HCT116 (cell line): ENCODE results near the gene KRTAP1-4. TPM values are rescaled to one million over a fixed set of nuclear protein-coding genes. Genes with fewer than 3 reads are reported as not detected.

Source experiments
- ATAC-seq: fragments of 200-7000 bp; cut with Tn5 transposase; 2 replicates; pipeline ENCODE4 v1.9.1; 2020; ENCODE audit warnings: mild to moderate bottlenecking, moderate library complexity
- BruUV-seq: library from RNA; stranded (reverse); fragments of 400-500 nt; replicated peaks from 2 replicates; lab custom pipeline; 2021; lab: Mats Ljungman, UMichigan
- CTCF ChIA-PET: fragments of 300-600 bp; sonication (Branson Sonifier 250); formaldehyde crosslinking; loops from one replicate; lab custom pipeline; 2021; ENCODE audit warnings: antibody characterized with exemption; lab: Charles Lee
- POLR2A ChIA-PET: fragments of 300-600, 350-600 bp; sonication (Branson Sonifier 250); formaldehyde crosslinking; loops from one replicate; lab custom pipeline; 2021; ENCODE audit warnings: antibody characterized with exemption; lab: Charles Lee
- RAD21 ChIA-PET, 2 experiments: fragments of 300-600 bp; sonication (Branson Sonifier 250); formaldehyde crosslinking; loops; one replicate each; lab custom pipeline; 2023; ENCODE audit warnings: low total read pairs in 2 of 2; ENCODE audit not compliant: uncharacterized antibody in 2 of 2, unreplicated experiment in 2 of 2, low non-redundant PET in 1 of 2; lab: Charles Lee
- DNase-seq: peaks from one replicate; pipeline ENCODE4 v3.0.0-alpha.2; 2010; ENCODE audit warnings: low read depth, low spot score
- H2AFZ ChIP-seq: fragments of 200-600 bp; shearing (Covaris generic), sonication (generic); 2 replicates; pipeline ENCODE4 v1.6.1; 2017; ENCODE audit warnings: low read depth, mixed run types, mixed read lengths, antibody characterized with exemption, low read length; ENCODE audit not compliant: poor library complexity, severe bottlenecking
- H3K27ac ChIP-seq: 2 replicates; pipeline ENCODE4 v1.5.1; 2012; ENCODE audit warnings: low read depth, low read length
- H3K27me3 ChIP-seq: fragments of 200-600 bp; sonication (generic); 2 replicates; pipeline ENCODE4 v1.6.1; 2016; ENCODE audit warnings: mixed run types, low read length, mixed read lengths; ENCODE audit not compliant: insufficient read depth
- H3K36me3 ChIP-seq, 2 experiments: fragments of 200-500 bp in 1 of 2; fragments of 200-600 bp in 1 of 2; sonication (Bioruptor generic) in 1 of 2; sonication (generic) in 1 of 2; 2 replicates each; pipeline versions ENCODE4 v1.5.1 to v1.6.1; 2014 to 2016; ENCODE audit warnings: low read length in 2 of 2, inconsistent platforms in 1 of 2, mixed read lengths in 1 of 2, mixed run types in 1 of 2; ENCODE audit not compliant: insufficient read depth in 2 of 2, control insufficient read depth in 1 of 2
- H3K4me1 ChIP-seq, 2 experiments: fragments of 200-600 bp in 1 of 2; sonication (generic) in 1 of 2; 2 replicates each; pipeline versions ENCODE4 v1.5.1 to v1.6.1; 2012 to 2017; ENCODE audit warnings: low read length in 2 of 2, inconsistent platforms in 1 of 2, mild to moderate bottlenecking in 1 of 2, mixed read lengths in 1 of 2, mixed run types in 1 of 2, moderate library complexity in 1 of 2; ENCODE audit not compliant: insufficient read depth in 2 of 2, control insufficient read depth in 1 of 2
- H3K4me2 ChIP-seq: fragments of 200-600 bp; sonication (generic); 2 replicates; pipeline ENCODE4 v1.6.1; 2017; ENCODE audit warnings: mixed run types, low read length, mixed read lengths
- H3K4me3 ChIP-seq, 2 experiments: fragments of 200-600 bp in 1 of 2; sonication (generic) in 1 of 2; replicated peaks in 1 of 2; 2 replicates each; pipeline ENCODE4 v1.5.1; 2011 to 2016; ENCODE audit warnings: low read length in 2 of 2, control low read depth in 1 of 2, low read depth in 1 of 2, mild to moderate bottlenecking in 1 of 2, mixed read lengths in 1 of 2, mixed run types in 1 of 2
- H3K79me2 ChIP-seq: fragments of 200-600 bp; sonication (generic); 2 replicates; pipeline ENCODE4 v1.6.1; 2017; ENCODE audit warnings: mild to moderate bottlenecking, mixed run types, low read length, moderate library complexity, mixed read lengths; ENCODE audit not compliant: insufficient read depth
- H3K9ac ChIP-seq: fragments of 200-600 bp; sonication (generic); 2 replicates; pipeline ENCODE4 v1.6.1; 2016; ENCODE audit warnings: low read length, mixed read lengths
- H3K9me2 ChIP-seq: fragments of 200-600 bp; sonication (generic), shearing (Covaris generic); 2 replicates; pipeline ENCODE4 v1.6.1; 2017; ENCODE audit warnings: mixed run types, mild to moderate bottlenecking, moderate library complexity; ENCODE audit not compliant: insufficient read depth
- H3K9me3 ChIP-seq, 2 experiments: fragments of 200-500 bp in 1 of 2; fragments of 200-600 bp in 1 of 2; sonication (Bioruptor generic) in 1 of 2; sonication (generic) in 1 of 2; 2 replicates each; pipeline ENCODE4 v1.6.1; 2014 to 2017; ENCODE audit warnings: low read length in 2 of 2, mixed read lengths in 2 of 2, inconsistent platforms in 1 of 2, low read depth in 1 of 2, mild to moderate bottlenecking in 1 of 2, mixed run types in 1 of 2, moderate library complexity in 1 of 2; ENCODE audit not compliant: control insufficient read depth in 1 of 2, insufficient read depth in 1 of 2
- H4K20me1 ChIP-seq: fragments of 200-600 bp; sonication (generic), shearing (Covaris generic); 2 replicates; pipeline ENCODE4 v1.6.1; 2017; ENCODE audit warnings: mixed run types, mild to moderate bottlenecking, moderate library complexity; ENCODE audit not compliant: insufficient read depth
- CBX3 ChIP-seq: IDR thresholded peaks from 2 replicates; pipeline ENCODE4 v1.6.1; 2012; ENCODE audit warnings: low read depth
- CEBPB ChIP-seq: IDR thresholded peaks from 2 replicates; pipeline ENCODE4 v1.6.1; 2012; ENCODE audit warnings: low read depth
- EGR1 ChIP-seq: IDR thresholded peaks from 2 replicates; pipeline ENCODE4 v1.6.1; 2012; ENCODE audit warnings: low read depth
- ELF1 ChIP-seq: IDR thresholded peaks from 2 replicates; pipeline ENCODE4 v1.6.1; 2012; ENCODE audit warnings: low read depth, borderline replicate concordance
- EZH2 ChIP-seq: fragments of 200-600 bp; sonication (generic); IDR thresholded peaks from 2 replicates; pipeline ENCODE4 v1.6.1; 2017; ENCODE audit warnings: antibody characterized with exemption, mixed run types
- EZH2phosphoT487 ChIP-seq: fragments of 200-600 bp; IDR thresholded peaks from 2 replicates; pipeline ENCODE4 v1.6.1; 2018; ENCODE audit warnings: antibody characterized with exemption, borderline replicate concordance
- JUND ChIP-seq: IDR thresholded peaks from 2 replicates; pipeline ENCODE4 v1.6.1; 2012
- POLR2A ChIP-seq: IDR thresholded peaks from 2 replicates; pipeline ENCODE4 v1.7.0; 2011; ENCODE audit warnings: borderline replicate concordance; ENCODE audit not compliant: insufficient read depth, insufficient read length; ENCODE audit errors: extremely low read depth
- POLR2AphosphoS5 ChIP-seq: IDR thresholded peaks from 2 replicates; pipeline ENCODE4 v1.6.1; 2011; ENCODE audit warnings: mild to moderate bottlenecking, low read depth, low read length, moderate library complexity
- RAD21 ChIP-seq: IDR thresholded peaks from 2 replicates; pipeline ENCODE4 v1.6.1; 2012; ENCODE audit warnings: low read depth, mild to moderate bottlenecking
- SIN3A ChIP-seq: IDR thresholded peaks from 2 replicates; pipeline ENCODE4 v1.6.1; 2012; ENCODE audit warnings: low read depth
- SP1 ChIP-seq: IDR thresholded peaks from 2 replicates; pipeline ENCODE4 v1.6.1; 2012; ENCODE audit warnings: low read depth
- SRF ChIP-seq: IDR thresholded peaks from 2 replicates; pipeline ENCODE4 v1.6.1; 2012; ENCODE audit warnings: low read depth
- TCF7L2 ChIP-seq: IDR thresholded peaks from 2 replicates; pipeline ENCODE4 v1.7.0; 2011; ENCODE audit warnings: borderline replicate concordance, inconsistent platforms; ENCODE audit not compliant: insufficient read depth, insufficient read length; ENCODE audit errors: extremely low read depth
- YY1 ChIP-seq: IDR thresholded peaks from 2 replicates; pipeline ENCODE4 v1.6.1; 2011; ENCODE audit warnings: low read length, low read depth, moderate library complexity, mild to moderate bottlenecking; ENCODE audit not compliant: insufficient replicate concordance; ENCODE audit errors: extremely low read depth
- ZBTB33 ChIP-seq: IDR thresholded peaks from 2 replicates; pipeline ENCODE4 v1.6.1; 2011; ENCODE audit warnings: mild to moderate bottlenecking, low read length, moderate library complexity; ENCODE audit not compliant: insufficient replicate concordance; ENCODE audit errors: extremely low read depth
- ZFX ChIP-seq: fragments of 450-650 bp; IDR thresholded peaks from 2 replicates; pipeline ENCODE4 v1.6.1; 2017
- ZNF274 ChIP-seq: fragments of 200-500 bp; sonication (Bioruptor generic); IDR thresholded peaks from 2 replicates; pipeline ENCODE4 v1.6.1; 2014; ENCODE audit warnings: mild to moderate bottlenecking, low read depth, low read length, inconsistent platforms
- intact Hi-C: fragments of 100-400 bp; cut with micrococcal nuclease; formaldehyde crosslinking; loops from 2 replicates; pipeline ENCODE4 v1.10.0; 2022
- total RNA-seq: library from RNA; stranded (reverse); gene quantifications from one replicate; pipeline ENCODE4 v1.2.1, GENCODE V29; 2021; ENCODE audit not compliant: unreplicated experiment
- TF ChIP-seq, protein P1 (sequence below): IDR thresholded peaks from 2 replicates; pipeline ENCODE4 v1.6.1; 2012
- TF ChIP-seq, protein P2 (sequence below), 3 experiments: fragments of 200-600 bp in 1 of 3; sonication (generic) in 1 of 3; IDR thresholded peaks in 2 of 3; conservative IDR thresholded peaks in 1 of 3; 2 replicates each; pipeline ENCODE4 v1.5.1; 2012 to 2017; ENCODE audit warnings: low read depth in 2 of 3, low read length in 2 of 3, antibody characterized with exemption in 1 of 3, borderline replicate concordance in 1 of 3, control low read depth in 1 of 3, mild to moderate bottlenecking in 1 of 3, mixed read lengths in 1 of 3, mixed run types in 1 of 3, moderate library complexity in 1 of 3; ENCODE audit not compliant: insufficient read depth in 1 of 3

KRTAP1-4 gene
- total RNA-seq, 1 experiment from 2014 or later: not detected

GRCh38 chr17:41052566-41052965 lies 22.6 kb upstream of the KRTAP1-4 start (continued):
- no peak for TF ChIP-seq ZBTB33
- no peak for TF ChIP-seq JUND
- no peak for TF ChIP-seq EZH2
- no peak for TF ChIP-seq POLR2A
- no peak for TF ChIP-seq SIN3A
- TF ChIP-seq, protein P1, sequence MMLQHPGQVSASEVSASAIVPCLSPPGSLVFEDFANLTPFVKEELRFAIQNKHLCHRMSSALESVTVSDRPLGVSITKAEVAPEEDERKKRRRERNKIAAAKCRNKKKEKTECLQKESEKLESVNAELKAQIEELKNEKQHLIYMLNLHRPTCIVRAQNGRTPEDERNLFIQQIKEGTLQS: no peak
- no peak for TF ChIP-seq POLR2AphosphoS5
- no peak for TF ChIP-seq EGR1
- no peak for TF ChIP-seq ZFX
- no peak for TF ChIP-seq YY1
- no peak for TF ChIP-seq TCF7L2
- TF ChIP-seq ELF1: no peak

- H2AFZ ChIP-seq: peak overlapping the region; percentile 86
- no peak overlapping the region for H3K9ac ChIP-seq
- no peaks in the 10 kb centered on the region for H4K20me1 ChIP-seq
- H3K79me2 ChIP-seq: no peaks in the 10 kb centered on the region
- no peak overlapping the region for H3K4me2 ChIP-seq
- 0 out of 4 replicates have a peak, but pooled peaks cover 0 to 4% of the 10 kb centered on the region in 2 experiments for H3K36me3 ChIP-seq
- ChIA-PET CTCF (no interaction called here), POLR2A (no interaction called here), RAD21 (no interaction called here)
- no peak overlapping the region for H3K4me3 ChIP-seq
- ATAC-seq (no peak), DNase-seq (no peak)
- no peak overlapping the region for H3K27ac ChIP-seq
- peaks cover 0 to 12% of the 10 kb centered on the region in 2 experiments; a peak in 1 of 4 replicates for H3K9me3 ChIP-seq
- TF ChIP-seq EZH2phosphoT487: no peak
- TF ChIP-seq TCF7L2: no peak
- TF ChIP-seq SRF: no peak
- TF ChIP-seq, protein P2, sequence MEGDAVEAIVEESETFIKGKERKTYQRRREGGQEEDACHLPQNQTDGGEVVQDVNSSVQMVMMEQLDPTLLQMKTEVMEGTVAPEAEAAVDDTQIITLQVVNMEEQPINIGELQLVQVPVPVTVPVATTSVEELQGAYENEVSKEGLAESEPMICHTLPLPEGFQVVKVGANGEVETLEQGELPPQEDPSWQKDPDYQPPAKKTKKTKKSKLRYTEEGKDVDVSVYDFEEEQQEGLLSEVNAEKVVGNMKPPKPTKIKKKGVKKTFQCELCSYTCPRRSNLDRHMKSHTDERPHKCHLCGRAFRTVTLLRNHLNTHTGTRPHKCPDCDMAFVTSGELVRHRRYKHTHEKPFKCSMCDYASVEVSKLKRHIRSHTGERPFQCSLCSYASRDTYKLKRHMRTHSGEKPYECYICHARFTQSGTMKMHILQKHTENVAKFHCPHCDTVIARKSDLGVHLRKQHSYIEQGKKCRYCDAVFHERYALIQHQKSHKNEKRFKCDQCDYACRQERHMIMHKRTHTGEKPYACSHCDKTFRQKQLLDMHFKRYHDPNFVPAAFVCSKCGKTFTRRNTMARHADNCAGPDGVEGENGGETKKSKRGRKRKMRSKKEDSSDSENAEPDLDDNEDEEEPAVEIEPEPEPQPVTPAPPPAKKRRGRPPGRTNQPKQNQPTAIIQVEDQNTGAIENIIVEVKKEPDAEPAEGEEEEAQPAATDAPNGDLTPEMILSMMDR (IDR thresholded peaks at IDR 0.05 in 2 of 3, conservative IDR thresholded peaks at IDR 0.05 in 1 of 3; ENCODE audit: borderline replicate concordance in 1 of 3, insufficient read depth in 1 of 3, low read depth in 2 of 3, low read length in 2 of 3): no peak
- TF ChIP-seq JUND: no peak
- no peak for TF ChIP-seq EZH2
- no peak for TF ChIP-seq YY1
- TF ChIP-seq ZFX: no peak
- TF ChIP-seq, protein P1: no peak
- no peak for TF ChIP-seq ELF1
- TF ChIP-seq RAD21: no peak
- no peak for TF ChIP-seq ZNF274
- TF ChIP-seq SIN3A: no peak
- TF ChIP-seq CBX3: no peak
- TF ChIP-seq SP1: no peak
- no peak for TF ChIP-seq POLR2AphosphoS5
- TF ChIP-seq CEBPB: no peak
- no peak for TF ChIP-seq EGR1
- BruUV-seq: no TSS peak
- no peaks in the 10 kb centered on the region; a peak in 1 of 4 replicates for H3K4me1 ChIP-seq
- intact Hi-C loops: no loop called here
- H3K9me2 ChIP-seq: no peaks in the 10 kb centered on the region
- no peaks in the 10 kb centered on the region for H3K27me3 ChIP-seq
These were observed 19.1 kb upstream of the KRTAP1-4 start for GRCh38 chr17:41049110-41049509.
